Transverse colon (tissue), 4 donors: Measurements from ENCODE around the gene RCE1. TPM values are rescaled to one million over a fixed set of nuclear protein-coding genes. Genes with fewer than 3 reads are reported as not detected.

Experiments used
- DNase-seq: peaks from one replicate; pipeline ENCODE4 v3.0.0-alpha.2; 2019
- H3K27ac ChIP-seq, 4 donors: fragments of 200-600 bp; sonication (generic); 2 replicates each; pipeline ENCODE4 v1.5.1; 2016 to 2018; ENCODE audit warnings: inconsistent platforms in 4 of 4
- H3K27me3 ChIP-seq: fragments of 200-600 bp; sonication (generic); 2 replicates; pipeline ENCODE4 v1.5.1; 2017; ENCODE audit warnings: inconsistent platforms
- H3K36me3 ChIP-seq, 4 donors: fragments of 200-600 bp; sonication (generic); 2 replicates each; pipeline ENCODE4 v1.5.1; 2017 to 2019; ENCODE audit warnings: inconsistent platforms in 4 of 4
- H3K4me1 ChIP-seq, 4 donors: fragments of 200-600 bp; sonication (generic); 2 replicates each; pipeline ENCODE4 v1.5.1; 2017 to 2020; ENCODE audit warnings: inconsistent platforms in 4 of 4
- H3K4me3 ChIP-seq, 4 donors: fragments of 200-600 bp; sonication (generic); 1 replicate in 1 of 4; 2 replicates in 3 of 4; pipeline versions ENCODE4 v1.5.1 to v1.6.1; 2017 to 2019; ENCODE audit warnings: inconsistent platforms in 4 of 4
- H3K9me3 ChIP-seq, 2 donors: fragments of 200-600 bp; sonication (generic); 2 replicates each; pipeline ENCODE4 v1.5.1; 2017 to 2019; ENCODE audit warnings: inconsistent platforms in 2 of 2
- EP300 ChIP-seq: sonication (generic); formaldehyde crosslinking; IDR thresholded peaks from one replicate; pipeline ENCODE4 v1.6.1; 2017; ENCODE audit warnings: antibody characterized with exemption, low read depth
- POLR2A ChIP-seq: fragments of 450-650 bp; IDR thresholded peaks from one replicate; pipeline ENCODE4 v1.6.1; 2016; ENCODE audit warnings: antibody characterized with exemption, mild to moderate bottlenecking, moderate library complexity
- POLR2AphosphoS5 ChIP-seq, 3 donors: sonication (generic); formaldehyde crosslinking; IDR thresholded peaks; one replicate each; pipeline ENCODE4 v1.6.1; 2016; ENCODE audit warnings: antibody characterized with exemption in 3 of 3
- WGBS, 2 donors: methylation state at CpG; one replicate each; pipeline ENCODE4 v1.1.5; 2018; ENCODE audit warnings: low coverage in 1 of 2; 5-methylcytosine and 5-hydroxymethylcytosine counted together
- in situ Hi-C, 4 donors: fragments of 200-750 bp; cut with MboI; loops; one replicate each; pipeline versions ENCODE4 v1.15.0 to v1.15.1; 2017; ENCODE audit warnings: low sequenced_read_pairs in 3 of 4, low pct_ligation_motif_present in 1 of 4, low pct_unique_long_range_greater_than_20kb in 1 of 4
- intact Hi-C: fragments of 100-400 bp; cut with DNase I; formaldehyde crosslinking; loops from one replicate; pipeline ENCODE4 v1.15.1; 2023; ENCODE audit warnings: low total_unique reads
- total RNA-seq, 4 donors: library from RNA; depleted of rRNA; stranded (reverse); fragments of >200 nt; gene quantifications; one replicate each; pipeline ENCODE4 v1.1.0, GENCODE V29; 2016
- TF ChIP-seq, protein P1 (sequence below), 5 experiments: fragments of 200-600 bp in 3 of 5; fragments of 450-650 bp in 2 of 5; sonication (generic) in 3 of 5; IDR thresholded peaks; 1 replicate in 2 of 5; 2 replicates in 3 of 5; pipeline ENCODE4 v1.5.1; 2016 to 2017; ENCODE audit warnings: antibody characterized with exemption in 5 of 5, inconsistent platforms in 3 of 5, mild to moderate bottlenecking in 2 of 5, moderate library complexity in 1 of 5

RCE1 gene
- total RNA-seq, 4 donors from 2014 or later: 14.5 to 40.3 (median 37.4) TPM

DNA sequence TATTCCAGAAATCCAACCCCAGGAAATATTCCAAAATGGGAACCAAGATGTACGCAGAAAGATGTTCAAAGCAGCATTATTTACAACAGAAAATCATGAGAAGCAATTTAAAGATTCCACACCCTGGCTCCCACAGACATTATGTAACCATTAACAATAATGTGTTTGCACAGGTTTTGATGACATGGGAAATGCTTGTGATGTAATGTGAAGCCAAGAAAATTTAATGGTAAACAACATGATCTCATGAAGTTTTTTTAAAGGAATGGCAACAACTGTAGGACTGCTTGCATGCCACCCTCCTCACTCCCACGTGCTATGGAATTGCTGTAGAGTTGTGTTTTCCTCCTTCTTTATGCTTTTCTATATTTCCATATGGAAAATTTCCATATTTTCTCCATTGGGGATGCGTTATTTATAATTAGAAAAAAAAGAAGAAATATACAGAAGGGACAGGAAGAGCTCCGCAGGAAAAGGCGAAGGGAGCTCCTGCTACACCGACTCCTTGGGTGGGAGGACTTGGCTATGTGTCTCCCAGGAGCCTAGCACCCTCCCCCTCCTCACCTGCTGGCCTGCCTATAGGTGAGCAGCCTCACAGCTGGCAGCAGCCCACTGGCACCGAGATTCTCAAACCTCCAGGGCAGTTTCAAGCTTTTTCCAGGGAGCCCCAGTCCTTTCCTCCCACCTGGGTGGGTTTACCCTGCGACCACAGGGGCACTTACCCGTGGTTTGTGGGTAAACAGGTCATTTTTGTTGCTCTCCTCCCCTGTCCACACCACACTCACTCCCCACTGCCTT lies 34.5 kb downstream of the RCE1 start:
- H3K27ac ChIP-seq: no peak overlapping the region
- no peak overlapping the region for H3K4me3 ChIP-seq
- intact Hi-C loops: no loop called here
- peaks cover 0 to 11% (median under 1%) of the 10 kb centered on the region in 4 donors for H3K4me1 ChIP-seq
- TF ChIP-seq POLR2A (no peak), POLR2AphosphoS5 (IDR thresholded peaks at IDR 0.05) (no peak)
- TF ChIP-seq, protein P1, sequence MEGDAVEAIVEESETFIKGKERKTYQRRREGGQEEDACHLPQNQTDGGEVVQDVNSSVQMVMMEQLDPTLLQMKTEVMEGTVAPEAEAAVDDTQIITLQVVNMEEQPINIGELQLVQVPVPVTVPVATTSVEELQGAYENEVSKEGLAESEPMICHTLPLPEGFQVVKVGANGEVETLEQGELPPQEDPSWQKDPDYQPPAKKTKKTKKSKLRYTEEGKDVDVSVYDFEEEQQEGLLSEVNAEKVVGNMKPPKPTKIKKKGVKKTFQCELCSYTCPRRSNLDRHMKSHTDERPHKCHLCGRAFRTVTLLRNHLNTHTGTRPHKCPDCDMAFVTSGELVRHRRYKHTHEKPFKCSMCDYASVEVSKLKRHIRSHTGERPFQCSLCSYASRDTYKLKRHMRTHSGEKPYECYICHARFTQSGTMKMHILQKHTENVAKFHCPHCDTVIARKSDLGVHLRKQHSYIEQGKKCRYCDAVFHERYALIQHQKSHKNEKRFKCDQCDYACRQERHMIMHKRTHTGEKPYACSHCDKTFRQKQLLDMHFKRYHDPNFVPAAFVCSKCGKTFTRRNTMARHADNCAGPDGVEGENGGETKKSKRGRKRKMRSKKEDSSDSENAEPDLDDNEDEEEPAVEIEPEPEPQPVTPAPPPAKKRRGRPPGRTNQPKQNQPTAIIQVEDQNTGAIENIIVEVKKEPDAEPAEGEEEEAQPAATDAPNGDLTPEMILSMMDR (IDR thresholded peaks at IDR 0.05): no peak
- no peaks in the 10 kb centered on the region for H3K36me3 ChIP-seq
- in situ Hi-C loops: no loop called here
- DNase-seq: no peak
- 77 to 78% methylated on average over 4 to 9 of the region's 9 CpGs for WGBS, 2 donors
- H3K9me3 ChIP-seq: no peaks in the 10 kb centered on the region
- no peaks in the 10 kb centered on the region for H3K27me3 ChIP-seq

DNA sequence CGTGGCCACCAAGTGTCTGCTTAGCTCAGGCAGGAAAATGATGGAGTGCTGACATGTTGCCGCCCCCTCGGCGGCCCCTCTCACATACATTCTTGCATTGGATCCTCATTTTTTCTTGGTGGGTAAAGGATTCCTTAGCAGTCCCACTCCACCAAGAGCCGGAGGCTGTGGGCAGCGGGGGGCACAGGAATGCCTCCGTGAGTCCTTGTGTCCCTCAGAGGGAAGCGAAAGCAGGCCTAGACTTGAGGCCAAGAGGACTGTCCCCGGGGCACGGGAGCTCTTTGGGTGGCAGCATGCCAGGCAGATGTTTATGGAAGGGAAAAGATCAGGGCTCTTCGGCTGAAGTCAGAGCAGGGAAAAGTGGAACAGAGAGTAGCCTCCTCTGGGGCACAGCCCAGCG lies 35.2 kb downstream of the RCE1 start:
- 69% methylated on average over 12 of the region's 12 CpGs; no CpG with 5 or more reads in 1 of the 2 donors for WGBS, 2 donors
- Histone ChIP-seq H3K4me1 (peaks cover 0 to 17% (median 4%) of the 10 kb centered on the region in 4 donors), H3K27ac (no peak overlapping the region), H3K36me3 (no peaks in the 10 kb centered on the region), H3K27me3 (no peaks in the 10 kb centered on the region), H3K9me3 (no peaks in the 10 kb centered on the region), H3K4me3 (no peak overlapping the region)
- in situ Hi-C loops (no loop called here), intact Hi-C loops (no loop called here)
- no peak for DNase-seq
- TF ChIP-seq POLR2A: no peak
- TF ChIP-seq EP300: no peak
- no peak for TF ChIP-seq POLR2AphosphoS5 (IDR thresholded peaks at IDR 0.05)
- TF ChIP-seq, protein P1 (IDR thresholded peaks at IDR 0.05): no peak

DNA sequence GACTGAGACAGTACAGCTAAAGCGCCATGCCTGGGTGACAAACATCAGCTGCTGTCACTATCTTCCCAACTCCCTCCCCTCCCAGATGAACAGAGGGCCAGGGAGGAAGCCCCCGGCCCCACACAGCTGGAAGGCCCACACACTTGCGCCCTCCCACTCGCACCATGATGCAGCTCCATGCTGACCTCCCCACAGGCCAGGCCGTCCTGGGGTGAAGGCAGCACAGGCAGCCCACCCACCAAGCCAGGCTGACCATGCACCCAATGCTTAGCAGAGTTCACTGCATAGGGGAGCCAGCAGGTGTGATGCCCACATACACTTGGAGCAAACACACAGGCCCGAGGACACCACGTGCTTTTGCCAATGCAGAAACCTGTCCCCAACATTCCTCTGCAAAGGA lies 35.8 kb downstream of the RCE1 start:
- DNase-seq: no peak
- H3K4me1 ChIP-seq: peaks cover 0 to 17% (median 4%) of the 10 kb centered on the region in 4 donors
- in situ Hi-C loops (no loop called here), intact Hi-C loops (no loop called here)
- no peaks in the 10 kb centered on the region for H3K9me3 ChIP-seq
- no peaks in the 10 kb centered on the region for H3K27me3 ChIP-seq
- no peaks in the 10 kb centered on the region for H3K36me3 ChIP-seq
- H3K27ac ChIP-seq: no peak overlapping the region
- no peak for TF ChIP-seq POLR2AphosphoS5 (IDR thresholded peaks at IDR 0.05)
- no peak for TF ChIP-seq POLR2A
- TF ChIP-seq, protein P1 (IDR thresholded peaks at IDR 0.05): no peak
- no peak for TF ChIP-seq EP300
- WGBS, 2 donors: 89% methylated on average over 7 of the region's 7 CpGs; no CpG with 5 or more reads in 1 of the 2 donors
- no peak overlapping the region for H3K4me3 ChIP-seq

DNA sequence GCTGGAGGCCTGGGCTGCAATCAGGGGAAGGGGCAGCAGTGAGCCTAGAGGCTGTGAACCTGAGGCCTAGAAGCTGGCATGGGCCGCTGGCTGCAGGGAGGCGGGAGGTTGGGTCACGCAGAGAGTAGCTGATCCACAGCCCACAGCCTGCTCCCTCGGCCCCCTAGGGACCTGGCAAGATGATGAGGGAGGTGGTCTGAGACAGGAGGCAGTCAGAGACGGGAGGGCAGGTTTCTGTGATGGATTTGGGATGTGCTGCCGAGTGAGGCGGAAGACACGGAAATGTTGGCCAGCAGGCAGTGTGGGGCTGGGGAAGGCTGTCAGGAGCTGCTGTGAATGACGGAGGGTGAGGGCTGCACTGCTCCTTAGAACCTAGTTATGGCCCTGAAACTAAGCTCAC lies 36.3 kb downstream of the RCE1 start:
- no peaks in the 10 kb centered on the region for H3K27me3 ChIP-seq
- no peaks in the 10 kb centered on the region for H3K36me3 ChIP-seq
- WGBS, 2 donors: 88% methylated on average over 9 of the region's 9 CpGs; no CpG with 5 or more reads in 1 of the 2 donors
- H3K4me1 ChIP-seq: peaks cover 0 to 17% (median 4%) of the 10 kb centered on the region in 4 donors
- no peak overlapping the region for H3K27ac ChIP-seq
- TF ChIP-seq EP300 (no peak), POLR2AphosphoS5 (IDR thresholded peaks at IDR 0.05) (no peak), POLR2A (no peak)
- TF ChIP-seq, protein P1 (IDR thresholded peaks at IDR 0.05): no peak
- in situ Hi-C loops (no loop called here), intact Hi-C loops (no loop called here)
- H3K4me3 ChIP-seq: no peak overlapping the region
- no peaks in the 10 kb centered on the region for H3K9me3 ChIP-seq
- DNase-seq: no peak
